WERI-Rb-1 (cell line): ENCODE data around the gene SHISA9.

Source experiments
- DNase-seq: peaks from one replicate; pipeline ENCODE4 v3.0.0-alpha.2; 2020
- H3K27ac ChIP-seq: fragments of 250-450 bp; sonication (Bioruptor Pico); 2 replicates; pipeline ENCODE4 v1.5.1; 2020; ENCODE audit warnings: mild to moderate bottlenecking, moderate library complexity
- H3K27me3 ChIP-seq: fragments of 250-450 bp; sonication (Bioruptor Pico); 2 replicates; pipeline ENCODE4 v1.5.1; 2021; ENCODE audit warnings: mild to moderate bottlenecking, low read depth, moderate library complexity; ENCODE audit not compliant: insufficient read depth, severe bottlenecking
- H3K36me3 ChIP-seq: fragments of 250-450 bp; sonication (Bioruptor Pico); 2 replicates; pipeline ENCODE4 v1.5.1; 2020; ENCODE audit warnings: mild to moderate bottlenecking, moderate library complexity
- H3K4me3 ChIP-seq: 2 replicates; pipeline ENCODE4 v1.5.1; 2011; ENCODE audit warnings: low read depth, mild to moderate bottlenecking, control low read depth, low read length
- H3K9me3 ChIP-seq: fragments of 250-450 bp; sonication (Bioruptor Pico); 2 replicates; pipeline ENCODE4 v1.5.1; 2021; ENCODE audit warnings: mild to moderate bottlenecking, moderate library complexity; ENCODE audit not compliant: severe bottlenecking
- TF ChIP-seq, protein P1 (sequence below): IDR thresholded peaks from 2 replicates; pipeline ENCODE4 v1.5.1; 2011; ENCODE audit warnings: low read depth, mild to moderate bottlenecking, control low read depth, inconsistent platforms, low read length

The SHISA9 gene

DNA sequence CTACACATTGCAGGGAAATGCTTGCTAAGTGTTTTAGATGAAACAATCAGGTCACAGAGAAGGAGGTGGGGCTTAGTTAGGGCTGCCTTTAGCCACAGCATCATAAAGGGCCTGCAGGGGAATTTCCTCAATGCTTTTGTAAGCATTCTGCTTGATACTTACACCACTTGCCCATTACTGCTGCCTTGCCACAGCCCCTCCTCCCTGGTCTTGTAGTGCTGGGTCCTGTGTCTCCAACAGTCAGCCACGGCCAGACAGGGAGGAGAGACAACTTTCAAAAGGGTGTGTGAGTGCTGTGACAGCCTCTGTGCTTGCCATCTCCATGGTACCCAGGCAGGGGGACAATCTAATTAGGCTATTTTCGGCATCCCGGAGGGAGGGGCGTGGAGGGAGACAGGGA lies 111.2 kb downstream of the SHISA9 start:
- TF ChIP-seq, protein P1, sequence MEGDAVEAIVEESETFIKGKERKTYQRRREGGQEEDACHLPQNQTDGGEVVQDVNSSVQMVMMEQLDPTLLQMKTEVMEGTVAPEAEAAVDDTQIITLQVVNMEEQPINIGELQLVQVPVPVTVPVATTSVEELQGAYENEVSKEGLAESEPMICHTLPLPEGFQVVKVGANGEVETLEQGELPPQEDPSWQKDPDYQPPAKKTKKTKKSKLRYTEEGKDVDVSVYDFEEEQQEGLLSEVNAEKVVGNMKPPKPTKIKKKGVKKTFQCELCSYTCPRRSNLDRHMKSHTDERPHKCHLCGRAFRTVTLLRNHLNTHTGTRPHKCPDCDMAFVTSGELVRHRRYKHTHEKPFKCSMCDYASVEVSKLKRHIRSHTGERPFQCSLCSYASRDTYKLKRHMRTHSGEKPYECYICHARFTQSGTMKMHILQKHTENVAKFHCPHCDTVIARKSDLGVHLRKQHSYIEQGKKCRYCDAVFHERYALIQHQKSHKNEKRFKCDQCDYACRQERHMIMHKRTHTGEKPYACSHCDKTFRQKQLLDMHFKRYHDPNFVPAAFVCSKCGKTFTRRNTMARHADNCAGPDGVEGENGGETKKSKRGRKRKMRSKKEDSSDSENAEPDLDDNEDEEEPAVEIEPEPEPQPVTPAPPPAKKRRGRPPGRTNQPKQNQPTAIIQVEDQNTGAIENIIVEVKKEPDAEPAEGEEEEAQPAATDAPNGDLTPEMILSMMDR, result no peak
- Histone ChIP-seq H3K9me3 (no peaks in the 10 kb centered on the region), H3K27me3 (no peaks in the 10 kb centered on the region), H3K27ac (no peak overlapping the region), H3K36me3 (no peaks in the 10 kb centered on the region), H3K4me3 (no peak overlapping the region)
- no peak for DNase-seq

DNA sequence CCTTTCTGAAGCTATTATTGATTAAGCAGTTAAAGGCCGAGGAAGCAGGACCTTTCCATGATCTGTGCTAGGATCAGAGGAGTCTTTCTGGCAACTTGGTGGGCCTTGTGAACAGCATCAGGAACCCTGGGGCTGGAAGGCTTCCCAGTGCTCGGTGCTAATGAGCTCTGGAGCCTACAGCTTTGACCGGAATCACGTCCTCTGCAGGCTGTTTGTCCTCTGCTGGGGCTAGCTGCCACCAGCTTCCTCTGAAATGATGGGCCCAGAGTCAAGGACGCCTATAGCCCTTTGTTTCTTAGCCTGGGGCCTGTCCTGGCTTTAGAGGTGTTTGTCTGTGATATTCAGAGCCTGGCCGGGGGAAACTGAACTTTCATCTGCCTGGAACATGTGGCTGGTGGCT lies 111.6 kb downstream of the SHISA9 start:
- Histone ChIP-seq H3K27me3 (no peaks in the 10 kb centered on the region), H3K27ac (no peak overlapping the region), H3K9me3 (no peaks in the 10 kb centered on the region), H3K4me3 (no peak overlapping the region), H3K36me3 (no peaks in the 10 kb centered on the region)
- TF ChIP-seq, protein P1, result no peak
- no peak for DNase-seq

DNA sequence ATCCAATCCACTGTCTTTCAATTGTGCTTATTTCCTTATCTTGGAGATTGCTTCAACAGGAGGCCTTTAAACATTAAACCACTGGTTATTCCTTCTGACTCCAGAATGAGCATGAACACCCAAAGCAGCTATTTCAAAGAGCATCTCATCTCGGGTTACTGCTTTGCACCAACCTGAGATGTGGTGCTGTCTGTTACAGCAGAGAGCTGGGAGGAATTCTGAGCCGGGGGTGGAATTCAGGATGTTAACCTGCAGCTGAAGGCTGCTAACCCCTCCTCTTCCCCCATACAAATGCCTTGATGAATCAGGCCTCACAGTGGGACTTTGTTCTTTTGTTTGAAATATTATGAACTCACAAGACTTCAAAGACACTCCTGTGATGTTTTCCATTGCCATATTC lies 113.1 kb downstream of the SHISA9 start:
- no peak overlapping the region for H3K27ac ChIP-seq
- TF ChIP-seq, protein P1, result no peak
- no peaks in the 10 kb centered on the region for H3K9me3 ChIP-seq
- no peak overlapping the region for H3K4me3 ChIP-seq
- H3K27me3 ChIP-seq, result no peaks in the 10 kb centered on the region
- no peaks in the 10 kb centered on the region for H3K36me3 ChIP-seq
- no peak for DNase-seq

DNA sequence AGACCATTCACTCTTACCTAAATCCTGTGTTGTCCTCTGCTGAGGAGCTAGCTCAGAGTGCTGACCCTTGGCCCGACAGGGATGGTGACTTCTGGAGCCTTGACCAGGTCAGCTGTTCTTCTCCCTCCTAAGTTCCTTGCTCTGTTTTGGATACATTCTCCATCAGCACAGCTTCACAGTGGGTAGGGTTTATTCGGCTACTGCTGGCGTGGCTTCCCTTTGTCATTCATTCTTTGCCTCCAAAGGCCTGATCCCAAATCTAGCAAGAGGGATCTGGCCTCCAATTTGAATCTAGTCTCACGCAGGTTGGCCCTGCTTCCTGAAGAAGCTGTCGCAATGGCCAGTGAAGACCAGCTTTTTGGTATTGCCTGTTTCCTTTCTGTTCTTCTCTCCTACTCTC lies 116.6 kb downstream of the SHISA9 start:
- Histone ChIP-seq H3K4me3 (no peak overlapping the region), H3K36me3 (no peaks in the 10 kb centered on the region), H3K9me3 (no peaks in the 10 kb centered on the region), H3K27me3 (no peaks in the 10 kb centered on the region), H3K27ac (no peak overlapping the region)
- DNase-seq, result no peak
- TF ChIP-seq, protein P1, result no peak

DNA sequence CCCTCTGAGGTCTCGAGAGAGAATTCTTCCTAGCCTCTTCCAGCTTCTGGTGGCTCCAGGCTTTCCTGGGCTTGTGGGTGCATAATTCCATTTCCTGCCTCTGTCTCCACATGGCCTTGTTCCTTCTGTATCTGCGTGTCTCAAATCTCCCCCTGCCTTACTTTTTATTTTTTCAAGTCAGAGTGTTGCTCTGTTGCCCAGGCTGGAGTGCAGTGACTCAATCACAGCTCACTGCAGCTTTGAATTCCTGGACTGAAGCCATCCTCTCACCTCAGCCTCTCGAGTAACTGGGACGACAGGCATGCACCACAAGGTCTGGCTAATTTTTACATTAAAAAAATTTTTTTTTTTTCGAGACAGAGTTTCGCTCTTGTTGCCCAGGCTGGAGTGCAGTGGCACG lies 120.6 kb downstream of the SHISA9 start:
- TF ChIP-seq, protein P1, result no peak
- no peak for DNase-seq

DNA sequence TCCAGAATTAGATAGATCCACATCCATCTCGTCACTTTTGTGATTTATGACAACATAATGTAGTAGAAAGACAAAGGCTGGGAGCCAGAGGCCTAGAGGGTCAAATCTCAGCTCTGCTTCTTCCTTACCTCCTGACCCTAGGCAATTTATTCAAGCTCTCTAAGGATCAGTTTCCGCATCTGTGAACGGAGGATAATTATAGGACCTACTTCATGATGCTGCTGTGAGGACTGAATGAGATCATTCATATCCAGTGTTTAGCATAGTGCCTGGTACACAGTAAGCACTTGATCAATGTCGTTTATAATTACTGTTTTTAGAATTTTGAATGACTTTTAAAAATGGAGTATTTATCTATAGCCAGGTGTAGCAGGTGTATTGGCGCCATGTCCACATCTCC lies 128.4 kb downstream of the SHISA9 start:
- Histone ChIP-seq H3K4me3 (no peak overlapping the region), H3K27me3 (no peaks in the 10 kb centered on the region), H3K36me3 (no peaks in the 10 kb centered on the region), H3K27ac (no peak overlapping the region), H3K9me3 (no peaks in the 10 kb centered on the region)
- no peak for DNase-seq
- TF ChIP-seq, protein P1, result no peak

More for the DNA sequence above, 120.6 kb downstream of the SHISA9 start:
- Histone ChIP-seq H3K36me3 (no peaks in the 10 kb centered on the region), H3K27me3 (no peaks in the 10 kb centered on the region), H3K27ac (no peak overlapping the region), H3K9me3 (no peaks in the 10 kb centered on the region), H3K4me3 (no peak overlapping the region)
